SU-DHL-6 (cell line): ENCODE data around the gene C13orf46.

Experiments used
- H2AFZ ChIP-seq: fragments of 200-600 bp; sonication (generic); 2 replicates; pipeline ENCODE4 v1.6.1; 2014; ENCODE audit warnings: low read depth, mild to moderate bottlenecking, moderate library complexity, mixed read lengths, antibody characterized with exemption, low read length; ENCODE audit not compliant: severe bottlenecking
- H3F3A ChIP-seq: fragments of 200-600 bp; shearing (Covaris generic); 2 replicates; pipeline ENCODE4 v1.6.0; 2016; ENCODE audit warnings: antibody characterized with exemption, mild to moderate bottlenecking; ENCODE audit not compliant: insufficient read depth
- H3K27ac ChIP-seq: fragments of 200-600 bp; sonication (generic); 2 replicates; pipeline ENCODE4 v1.5.1; 2016; ENCODE audit warnings: low read depth, mild to moderate bottlenecking, low read length, moderate library complexity, mixed read lengths
- H3K27me3 ChIP-seq: fragments of 200-600 bp; sonication (generic), shearing (Covaris generic); 2 replicates; pipeline ENCODE4 v1.6.0; 2014; ENCODE audit warnings: mild to moderate bottlenecking, low read length
- H3K36me3 ChIP-seq: fragments of 200-600 bp; sonication (generic); 2 replicates; pipeline ENCODE4 v1.6.1; 2014; ENCODE audit warnings: mild to moderate bottlenecking, low read length, mixed read lengths
- H3K4me2 ChIP-seq: fragments of 300-600, 200-600 bp; shearing (Covaris generic), sonication (generic); 2 replicates; pipeline ENCODE4 v1.6.0; 2014; ENCODE audit warnings: low read length, low read depth, mild to moderate bottlenecking; ENCODE audit not compliant: poor library complexity, severe bottlenecking
- H3K4me3 ChIP-seq: fragments of 200-600 bp; sonication (generic); 2 replicates; pipeline ENCODE4 v1.5.1; 2014; ENCODE audit warnings: antibody characterized with exemption, low read length, mild to moderate bottlenecking, mixed read lengths; ENCODE audit not compliant: insufficient read depth, poor library complexity, severe bottlenecking
- H3K79me2 ChIP-seq: fragments of 200-600 bp; sonication (generic); 2 replicates; pipeline ENCODE4 v1.6.1; 2014; ENCODE audit warnings: mild to moderate bottlenecking, low read length, moderate library complexity; ENCODE audit not compliant: insufficient read depth
- H3K9ac ChIP-seq: fragments of 200-600 bp; sonication (generic); 2 replicates; pipeline ENCODE4 v1.7.0; 2014; ENCODE audit warnings: mild to moderate bottlenecking, low read length
- H3K9me2 ChIP-seq: fragments of 200-600 bp; sonication (generic); replicated peaks from 2 replicates; pipeline ENCODE4 v1.6.1; 2014; ENCODE audit warnings: low read length; ENCODE audit not compliant: insufficient read depth
- H3K9me3 ChIP-seq: fragments of 200-600 bp; sonication (generic); 2 replicates; pipeline ENCODE4 v1.6.1; 2014; ENCODE audit warnings: low read length, mixed read lengths; ENCODE audit not compliant: insufficient read depth
- H4K20me1 ChIP-seq: fragments of 200-600 bp; sonication (generic); 2 replicates; pipeline ENCODE4 v1.6.1; 2014; ENCODE audit warnings: low read depth, mild to moderate bottlenecking, antibody characterized with exemption, low read length, moderate library complexity, mixed read lengths
- EZH2phosphoT487 ChIP-seq: fragments of 200-600 bp; sonication (generic), shearing (Covaris generic); conservative IDR thresholded peaks from 2 replicates; pipeline ENCODE4 v1.6.1; 2018; ENCODE audit warnings: mild to moderate bottlenecking, antibody characterized with exemption, low read length, moderate library complexity, mixed read lengths
- TF ChIP-seq, protein P1 (sequence below): fragments of 200-600 bp; sonication (generic); IDR thresholded peaks from one replicate; pipeline ENCODE4 v1.5.1; 2017; ENCODE audit warnings: antibody characterized with exemption, mild to moderate bottlenecking, low read length, moderate library complexity; ENCODE audit not compliant: insufficient read depth, poor library complexity, severe bottlenecking

The C13orf46 gene

DNA sequence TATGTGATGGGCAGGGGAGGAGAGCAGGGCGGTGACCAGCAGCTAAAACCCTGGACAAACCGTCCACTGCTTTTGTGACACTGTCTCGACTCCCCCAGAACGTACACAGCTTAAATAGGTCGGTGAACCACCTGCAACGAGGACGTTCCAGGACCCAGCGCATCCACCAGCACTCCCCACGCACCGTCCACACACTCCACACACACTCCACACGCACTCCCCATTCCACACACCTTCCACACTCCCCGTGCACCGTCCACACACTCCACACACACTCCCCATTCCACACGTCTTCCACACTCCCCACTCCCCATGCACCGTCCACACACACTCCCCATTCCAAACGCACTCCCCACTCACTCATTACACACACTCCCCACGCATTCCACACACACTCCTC is 38.3 kb upstream of the C13orf46 start:
- TF ChIP-seq EZH2phosphoT487 = no peak
- TF ChIP-seq, protein P1, sequence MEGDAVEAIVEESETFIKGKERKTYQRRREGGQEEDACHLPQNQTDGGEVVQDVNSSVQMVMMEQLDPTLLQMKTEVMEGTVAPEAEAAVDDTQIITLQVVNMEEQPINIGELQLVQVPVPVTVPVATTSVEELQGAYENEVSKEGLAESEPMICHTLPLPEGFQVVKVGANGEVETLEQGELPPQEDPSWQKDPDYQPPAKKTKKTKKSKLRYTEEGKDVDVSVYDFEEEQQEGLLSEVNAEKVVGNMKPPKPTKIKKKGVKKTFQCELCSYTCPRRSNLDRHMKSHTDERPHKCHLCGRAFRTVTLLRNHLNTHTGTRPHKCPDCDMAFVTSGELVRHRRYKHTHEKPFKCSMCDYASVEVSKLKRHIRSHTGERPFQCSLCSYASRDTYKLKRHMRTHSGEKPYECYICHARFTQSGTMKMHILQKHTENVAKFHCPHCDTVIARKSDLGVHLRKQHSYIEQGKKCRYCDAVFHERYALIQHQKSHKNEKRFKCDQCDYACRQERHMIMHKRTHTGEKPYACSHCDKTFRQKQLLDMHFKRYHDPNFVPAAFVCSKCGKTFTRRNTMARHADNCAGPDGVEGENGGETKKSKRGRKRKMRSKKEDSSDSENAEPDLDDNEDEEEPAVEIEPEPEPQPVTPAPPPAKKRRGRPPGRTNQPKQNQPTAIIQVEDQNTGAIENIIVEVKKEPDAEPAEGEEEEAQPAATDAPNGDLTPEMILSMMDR = no peak

DNA sequence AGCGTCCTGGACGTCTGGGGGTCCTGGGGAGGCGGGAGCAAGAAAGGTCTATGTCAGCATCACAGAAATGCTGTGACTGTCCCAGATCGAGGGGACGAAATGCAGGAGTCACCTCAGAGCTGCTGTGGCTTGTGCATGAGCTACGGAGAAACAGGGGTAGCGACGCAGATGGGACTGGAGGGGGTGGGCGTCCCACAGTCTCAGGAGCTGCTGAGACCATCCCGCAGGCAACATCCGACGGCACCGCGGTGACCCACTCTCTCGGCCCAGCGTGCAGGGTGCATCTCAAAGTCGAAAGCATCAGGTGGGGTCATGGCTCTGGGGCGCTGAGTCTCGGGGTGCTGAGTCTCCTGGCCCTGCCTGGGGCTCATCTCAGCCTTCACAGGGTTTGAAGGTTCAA is 37.4 kb upstream of the C13orf46 start:
- Histone ChIP-seq H3K9me2 (no peaks in the 10 kb centered on the region), H3K4me3 (no peak overlapping the region), H3K79me2 (no peaks in the 10 kb centered on the region), H3K27ac (no peak overlapping the region), H3K27me3 (no peaks in the 10 kb centered on the region), H3K9ac (no peak overlapping the region), H2AFZ (no peak overlapping the region), H3K36me3 (no peaks in the 10 kb centered on the region), H3F3A (no peaks in the 10 kb centered on the region), H3K9me3 (no peaks in the 10 kb centered on the region), H3K4me2 (no peak overlapping the region), H4K20me1 (no peaks in the 10 kb centered on the region)
- no peak for TF ChIP-seq EZH2phosphoT487
- TF ChIP-seq, protein P1 = no peak

More for the DNA sequence above, 38.3 kb upstream of the C13orf46 start:
- H3K4me3 ChIP-seq = no peak overlapping the region
- no peaks in the 10 kb centered on the region for H3K9me2 ChIP-seq
- H3K9me3 ChIP-seq = no peaks in the 10 kb centered on the region
- H3K4me2 ChIP-seq = no peak overlapping the region
- no peaks in the 10 kb centered on the region for H4K20me1 ChIP-seq
- H3F3A ChIP-seq = no peaks in the 10 kb centered on the region
- no peaks in the 10 kb centered on the region for H3K79me2 ChIP-seq
- H3K36me3 ChIP-seq = no peaks in the 10 kb centered on the region
- H3K27ac ChIP-seq = no peak overlapping the region
- H3K27me3 ChIP-seq = no peaks in the 10 kb centered on the region
- H2AFZ ChIP-seq = no peak overlapping the region
- no peak overlapping the region for H3K9ac ChIP-seq

DNA sequence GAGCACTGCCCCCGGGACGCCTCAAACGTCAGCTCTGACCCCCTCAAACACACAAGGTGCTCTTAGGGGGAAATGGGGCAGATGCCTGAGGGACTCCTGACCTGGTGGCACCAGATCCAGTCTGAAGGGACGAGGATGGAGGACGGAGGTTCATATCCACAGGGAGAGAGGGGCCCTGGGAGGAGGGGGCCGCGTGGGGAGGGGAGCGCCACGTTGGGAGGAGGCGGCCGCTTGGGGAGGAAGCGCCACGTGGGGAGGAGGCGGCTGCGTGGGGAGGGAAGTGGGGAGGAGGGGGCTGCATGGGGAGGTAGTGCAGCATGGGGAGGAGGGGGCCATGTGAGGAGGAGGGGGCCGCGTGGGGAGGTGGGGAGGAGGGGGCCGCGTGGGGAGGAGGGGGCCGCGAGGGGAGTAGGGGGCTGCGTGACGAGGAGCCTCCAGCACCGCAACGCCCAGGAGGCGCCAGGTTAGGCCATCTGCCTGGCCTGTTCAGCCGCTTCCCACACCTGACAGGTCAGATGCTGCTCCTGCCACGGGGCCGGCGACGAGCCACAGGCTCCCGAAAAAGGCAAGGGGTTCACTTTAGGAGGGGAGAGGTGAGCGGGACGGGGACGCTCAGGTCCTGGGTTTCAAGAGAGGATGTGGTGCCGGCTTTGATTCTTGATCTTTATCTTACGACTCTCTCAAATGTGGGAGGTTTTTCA is 36.7 kb upstream of the C13orf46 start:
- TF ChIP-seq, protein P1 = no peak
- no peak for TF ChIP-seq EZH2phosphoT487
- Histone ChIP-seq H3K9me3 (no peaks in the 10 kb centered on the region), H3K27me3 (no peaks in the 10 kb centered on the region), H3F3A (no peaks in the 10 kb centered on the region), H3K9me2 (no peaks in the 10 kb centered on the region), H2AFZ (no peak overlapping the region), H3K4me2 (no peak overlapping the region), H4K20me1 (no peaks in the 10 kb centered on the region), H3K27ac (no peak overlapping the region), H3K36me3 (no peaks in the 10 kb centered on the region), H3K4me3 (no peak overlapping the region), H3K79me2 (no peaks in the 10 kb centered on the region), H3K9ac (no peak overlapping the region)
